OCI-LY3 (cell line): ENCODE measurements around the gene NAV2.

ENCODE experiments used
- H2AFZ ChIP-seq: fragments of 200-600, 300-600 bp; shearing (Covaris generic); 2 replicates; pipeline ENCODE4 v1.6.0; 2014; ENCODE audit warnings: antibody characterized with exemption, low read depth, low read length
- H3K27ac ChIP-seq: fragments of 200-600, 300-600 bp; sonication (generic); 2 replicates; pipeline ENCODE4 v1.5.1; 2014; ENCODE audit warnings: mild to moderate bottlenecking, low read length, moderate library complexity, mixed read lengths
- H3K27me3 ChIP-seq: fragments of 200-600, 300-600 bp; sonication (generic); 2 replicates; pipeline ENCODE4 v1.6.1; 2014; ENCODE audit warnings: low read depth, low read length, mixed read lengths
- H3K36me3 ChIP-seq: fragments of 200-600, 300-600 bp; sonication (generic); replicated peaks from 2 replicates; pipeline ENCODE3; 2014; ENCODE audit warnings: low read depth, low read length, mixed read lengths
- H3K4me1 ChIP-seq: fragments of 300-600, 200-600 bp; sonication (generic); 2 replicates; pipeline ENCODE4 v1.6.1; 2014; ENCODE audit warnings: low read length, mixed read lengths
- H3K4me2 ChIP-seq: fragments of 200-600, 300-600 bp; sonication (generic); 2 replicates; pipeline ENCODE4 v1.6.1; 2014; ENCODE audit warnings: low read length, mixed read lengths
- H3K4me3 ChIP-seq: fragments of 300-600, 200-600 bp; sonication (generic); 2 replicates; pipeline ENCODE4 v1.5.1; 2014; ENCODE audit warnings: antibody characterized with exemption, mild to moderate bottlenecking, low read length, moderate library complexity
- H3K79me2 ChIP-seq: fragments of 300-600, 200-600 bp; shearing (Covaris generic); 2 replicates; pipeline ENCODE4 v1.6.1; 2014; ENCODE audit warnings: mild to moderate bottlenecking, low read length, mixed read lengths
- H3K9ac ChIP-seq: fragments of 300-600, 200-600 bp; shearing (Covaris generic); 2 replicates; pipeline ENCODE4 v1.6.0; 2014; ENCODE audit warnings: mild to moderate bottlenecking, low read length, moderate library complexity
- H3K9me3 ChIP-seq: fragments of 200-600, 300-600 bp; shearing (Covaris generic); 2 replicates; pipeline ENCODE4 v1.6.1; 2014; ENCODE audit warnings: low read length, mixed read lengths; ENCODE audit not compliant: insufficient read depth
- H4K20me1 ChIP-seq: fragments of 200-600, 300-600 bp; sonication (generic); 2 replicates; pipeline ENCODE4 v1.6.1; 2016; ENCODE audit warnings: low read length, mixed read lengths; ENCODE audit not compliant: insufficient read depth
- EZH2phosphoT487 ChIP-seq: fragments of 200-600 bp; shearing (Covaris generic); IDR thresholded peaks from 2 replicates; pipeline ENCODE4 v1.6.1; 2018; ENCODE audit warnings: antibody characterized with exemption, mixed run types, low read depth
- TF ChIP-seq, protein P1 (sequence below): fragments of 200-600, 300-600 bp; sonication (generic); IDR thresholded peaks from 2 replicates; pipeline ENCODE4 v1.5.1; 2014; ENCODE audit warnings: antibody characterized with exemption, low read length, low read depth

The NAV2 gene

DNA sequence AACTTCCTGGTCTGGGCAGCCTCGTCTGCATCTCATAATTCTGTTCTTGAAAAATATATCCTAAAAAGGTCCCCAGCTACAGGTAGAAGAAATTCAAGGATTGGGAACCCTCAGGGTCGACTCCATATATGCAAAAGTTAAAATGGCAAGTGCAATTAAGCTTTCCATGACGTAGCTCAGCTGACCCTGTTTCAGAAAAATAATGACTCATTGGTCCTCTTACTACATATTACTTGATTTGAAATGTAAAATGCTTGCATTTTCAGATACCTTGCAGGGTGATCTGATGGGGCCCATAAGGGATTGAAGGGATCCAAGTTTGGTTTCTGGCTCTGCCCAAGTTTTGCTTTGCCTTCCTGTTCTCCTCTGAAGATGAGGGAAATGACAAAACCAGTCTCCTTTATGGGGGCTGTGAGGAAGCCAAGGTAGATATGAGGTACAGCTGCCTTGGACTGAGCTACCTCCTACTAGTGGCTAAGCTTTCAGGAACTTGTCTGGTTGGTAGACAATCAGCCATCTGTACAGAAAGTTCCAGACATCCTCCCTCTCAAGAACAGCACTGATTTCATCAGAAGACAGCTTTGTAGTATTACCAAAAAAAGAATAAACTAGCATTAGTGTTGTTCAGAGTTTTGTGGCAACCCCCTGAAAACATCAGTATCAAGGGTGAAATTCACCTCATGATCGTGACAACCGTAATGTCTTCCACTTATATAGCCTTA is 270.3 kb downstream of the NAV2 start:
- no peak for TF ChIP-seq EZH2phosphoT487
- TF ChIP-seq, protein P1, sequence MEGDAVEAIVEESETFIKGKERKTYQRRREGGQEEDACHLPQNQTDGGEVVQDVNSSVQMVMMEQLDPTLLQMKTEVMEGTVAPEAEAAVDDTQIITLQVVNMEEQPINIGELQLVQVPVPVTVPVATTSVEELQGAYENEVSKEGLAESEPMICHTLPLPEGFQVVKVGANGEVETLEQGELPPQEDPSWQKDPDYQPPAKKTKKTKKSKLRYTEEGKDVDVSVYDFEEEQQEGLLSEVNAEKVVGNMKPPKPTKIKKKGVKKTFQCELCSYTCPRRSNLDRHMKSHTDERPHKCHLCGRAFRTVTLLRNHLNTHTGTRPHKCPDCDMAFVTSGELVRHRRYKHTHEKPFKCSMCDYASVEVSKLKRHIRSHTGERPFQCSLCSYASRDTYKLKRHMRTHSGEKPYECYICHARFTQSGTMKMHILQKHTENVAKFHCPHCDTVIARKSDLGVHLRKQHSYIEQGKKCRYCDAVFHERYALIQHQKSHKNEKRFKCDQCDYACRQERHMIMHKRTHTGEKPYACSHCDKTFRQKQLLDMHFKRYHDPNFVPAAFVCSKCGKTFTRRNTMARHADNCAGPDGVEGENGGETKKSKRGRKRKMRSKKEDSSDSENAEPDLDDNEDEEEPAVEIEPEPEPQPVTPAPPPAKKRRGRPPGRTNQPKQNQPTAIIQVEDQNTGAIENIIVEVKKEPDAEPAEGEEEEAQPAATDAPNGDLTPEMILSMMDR, result no peak
- H4K20me1 ChIP-seq, result no peaks in the 10 kb centered on the region
- H2AFZ ChIP-seq, result no peak overlapping the region

DNA sequence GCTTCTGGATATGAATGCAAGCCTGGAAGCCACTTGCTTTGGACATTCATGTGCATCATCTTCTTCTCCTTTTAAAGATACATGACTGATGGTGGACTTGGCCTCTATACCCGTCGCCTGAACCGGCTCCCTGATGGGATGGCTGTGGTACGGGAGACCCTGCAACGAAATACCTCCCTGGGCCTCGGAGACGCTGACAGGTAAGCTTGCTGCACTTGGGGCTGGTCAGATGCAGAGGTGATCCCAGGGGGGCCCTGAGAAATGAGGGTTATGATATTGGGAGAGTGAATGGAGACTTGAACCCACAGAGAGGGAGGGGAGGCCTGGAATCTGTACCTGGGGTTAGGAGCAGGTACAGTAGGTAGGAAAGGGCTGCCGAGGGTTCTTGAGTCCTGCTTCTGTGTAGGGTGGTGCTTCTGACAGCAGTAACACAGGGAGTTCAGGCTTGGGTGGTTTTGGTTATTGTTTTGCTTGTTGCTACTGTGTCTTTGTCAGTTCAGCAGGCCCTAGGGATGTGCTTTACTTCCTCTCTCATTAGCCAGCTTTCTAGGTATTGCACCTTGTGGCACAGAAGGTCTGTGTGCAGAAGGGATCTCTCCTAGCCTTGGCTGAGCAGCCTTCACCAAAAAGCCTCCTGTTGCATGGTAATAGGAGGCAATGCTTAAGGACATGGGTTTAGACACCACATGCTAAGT is 271.6 kb downstream of the NAV2 start:
- Histone ChIP-seq H3K9ac (no peak overlapping the region), H3K4me1 (peaks cover 61% of the 10 kb centered on the region), H2AFZ (no peak overlapping the region), H3K79me2 (no peaks in the 10 kb centered on the region), H3K4me2 (no peak overlapping the region), H3K27me3 (peaks cover 39% of the 10 kb centered on the region), H3K4me3 (no peak overlapping the region), H3K9me3 (no peaks in the 10 kb centered on the region), H3K27ac (no peak overlapping the region), H3K36me3 (no peaks in the 10 kb centered on the region), H4K20me1 (no peaks in the 10 kb centered on the region)
- TF ChIP-seq, protein P1, result no peak
- no peak for TF ChIP-seq EZH2phosphoT487

More for the DNA sequence above, 270.3 kb downstream of the NAV2 start:
- Histone ChIP-seq H3K4me3 (no peak overlapping the region), H3K9ac (no peak overlapping the region), H3K79me2 (no peaks in the 10 kb centered on the region), H3K9me3 (no peaks in the 10 kb centered on the region), H3K27ac (no peak overlapping the region), H3K27me3 (peaks cover 39% of the 10 kb centered on the region), H3K4me1 (peaks cover 61% of the 10 kb centered on the region), H3K36me3 (no peaks in the 10 kb centered on the region), H3K4me2 (peak overlapping the region; percentile 31)

DNA sequence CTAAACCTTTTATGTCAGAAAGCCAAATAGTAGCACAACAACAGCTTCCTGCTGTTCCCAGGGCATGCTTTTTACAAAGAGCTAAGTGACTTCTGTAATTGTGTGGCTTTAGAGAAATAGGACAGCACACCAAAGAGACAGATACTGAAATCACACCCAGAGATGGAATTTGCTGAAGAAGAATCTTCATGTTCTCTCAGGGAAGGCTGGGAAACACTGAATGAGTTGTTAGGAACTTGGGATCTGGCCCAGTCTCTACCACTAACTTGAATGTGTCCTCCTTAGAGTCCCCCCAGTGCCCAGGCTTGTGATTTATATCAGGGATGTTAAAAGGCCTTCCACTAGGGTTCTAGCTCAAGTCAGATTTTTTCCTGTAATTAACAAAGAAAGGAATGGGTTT is 272.5 kb downstream of the NAV2 start:
- no peak overlapping the region for H3K4me3 ChIP-seq
- no peaks in the 10 kb centered on the region for H3K9me3 ChIP-seq
- no peaks in the 10 kb centered on the region for H3K79me2 ChIP-seq
- no peaks in the 10 kb centered on the region for H4K20me1 ChIP-seq
- peaks cover 55% of the 10 kb centered on the region for H3K4me1 ChIP-seq
- H3K27ac ChIP-seq, result no peak overlapping the region
- no peak overlapping the region for H3K4me2 ChIP-seq
- H3K9ac ChIP-seq, result no peak overlapping the region
- H3K27me3 ChIP-seq, result peaks cover 43% of the 10 kb centered on the region
- no peaks in the 10 kb centered on the region for H3K36me3 ChIP-seq
- TF ChIP-seq, protein P1, result no peak
- no peak for TF ChIP-seq EZH2phosphoT487
- H2AFZ ChIP-seq, result no peak overlapping the region

DNA sequence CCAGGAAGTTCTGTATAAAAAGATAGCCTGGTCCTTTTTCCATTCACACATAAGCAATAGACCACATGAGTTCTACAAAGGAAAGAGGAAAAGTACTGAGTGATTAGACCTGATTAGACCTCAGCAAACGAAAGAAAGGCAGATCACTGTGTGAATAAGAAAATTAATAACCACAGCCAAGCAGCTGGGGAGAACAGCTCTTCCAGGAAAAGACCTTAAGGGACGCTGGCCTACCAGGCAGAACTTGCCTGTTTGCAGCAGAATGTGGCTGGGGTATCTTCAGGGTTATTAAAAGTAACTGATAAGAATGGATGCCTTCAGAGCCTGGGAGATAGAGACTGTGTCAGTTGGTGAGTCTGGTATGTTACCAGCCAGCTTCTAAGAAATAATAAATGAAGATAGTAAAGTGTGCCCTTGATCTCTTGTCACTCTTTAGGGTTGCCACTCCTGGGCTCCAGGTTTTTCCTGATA is 274.7 kb downstream of the NAV2 start:
- no peak overlapping the region for H3K4me3 ChIP-seq
- H3K4me1 ChIP-seq, result peaks cover 42% of the 10 kb centered on the region
- H2AFZ ChIP-seq, result no peak overlapping the region
- no peaks in the 10 kb centered on the region for H3K79me2 ChIP-seq
- no peaks in the 10 kb centered on the region for H3K9me3 ChIP-seq
- no peaks in the 10 kb centered on the region for H3K36me3 ChIP-seq
- no peak overlapping the region for H3K4me2 ChIP-seq
- peaks cover 34% of the 10 kb centered on the region for H3K27me3 ChIP-seq
- no peak overlapping the region for H3K9ac ChIP-seq
- H4K20me1 ChIP-seq, result no peaks in the 10 kb centered on the region
- TF ChIP-seq EZH2phosphoT487, result no peak
- TF ChIP-seq, protein P1, result no peak
- H3K27ac ChIP-seq, result no peak overlapping the region
